ENCODE data around the gene CASK. TPM values are rescaled to one million over a fixed set of nuclear protein-coding genes. Genes with fewer than 3 reads are reported as not detected.

CASK gene
- total and polyA plus RNA-seq, 12 donors = 4.7 to 53.0 (median 41.3) TPM

DNA sequence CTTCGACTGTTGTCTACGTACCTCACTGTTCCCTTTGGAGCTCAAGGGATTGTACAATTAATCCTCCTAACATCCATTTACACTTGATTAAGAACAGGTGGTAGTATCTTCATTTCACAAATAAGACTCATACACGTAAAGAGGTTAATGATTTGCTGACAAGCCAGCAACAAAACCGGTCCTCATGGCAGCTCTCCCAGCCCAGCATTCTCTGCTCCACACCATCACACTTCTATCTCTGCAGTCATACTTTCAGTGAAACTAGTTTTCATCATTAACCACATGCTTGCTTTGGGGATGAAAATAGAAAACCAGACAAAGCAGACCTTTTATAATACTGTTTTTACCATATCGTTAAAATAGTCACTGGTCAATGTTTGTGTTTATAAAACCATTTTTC lies 28.7 kb upstream of the CASK start:
- intact Hi-C loops (cut with DNase I) = no loop called here
- DNase-seq = no peak
- Histone ChIP-seq H3K9me3 (replicated peaks in 1 of 3) (no peaks in the 10 kb centered on the region), H3K36me3 (replicated peaks in 1 of 2) (no peaks in the 10 kb centered on the region), H3K4me1 (replicated peaks in 1 of 2) (no peaks in the 10 kb centered on the region), H3K4me3 (no peak overlapping the region), H3K27ac (no peak overlapping the region), H3K27me3 (peaks cover 5% of the 10 kb centered on the region)
- WGBS, 4 donors = 71 to 86% (median 72%) methylated on average over 5 of the region's 5 CpGs
- TF ChIP-seq, protein P1, sequence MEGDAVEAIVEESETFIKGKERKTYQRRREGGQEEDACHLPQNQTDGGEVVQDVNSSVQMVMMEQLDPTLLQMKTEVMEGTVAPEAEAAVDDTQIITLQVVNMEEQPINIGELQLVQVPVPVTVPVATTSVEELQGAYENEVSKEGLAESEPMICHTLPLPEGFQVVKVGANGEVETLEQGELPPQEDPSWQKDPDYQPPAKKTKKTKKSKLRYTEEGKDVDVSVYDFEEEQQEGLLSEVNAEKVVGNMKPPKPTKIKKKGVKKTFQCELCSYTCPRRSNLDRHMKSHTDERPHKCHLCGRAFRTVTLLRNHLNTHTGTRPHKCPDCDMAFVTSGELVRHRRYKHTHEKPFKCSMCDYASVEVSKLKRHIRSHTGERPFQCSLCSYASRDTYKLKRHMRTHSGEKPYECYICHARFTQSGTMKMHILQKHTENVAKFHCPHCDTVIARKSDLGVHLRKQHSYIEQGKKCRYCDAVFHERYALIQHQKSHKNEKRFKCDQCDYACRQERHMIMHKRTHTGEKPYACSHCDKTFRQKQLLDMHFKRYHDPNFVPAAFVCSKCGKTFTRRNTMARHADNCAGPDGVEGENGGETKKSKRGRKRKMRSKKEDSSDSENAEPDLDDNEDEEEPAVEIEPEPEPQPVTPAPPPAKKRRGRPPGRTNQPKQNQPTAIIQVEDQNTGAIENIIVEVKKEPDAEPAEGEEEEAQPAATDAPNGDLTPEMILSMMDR (IDR thresholded peaks at IDR 0.05) = no peak
- TF ChIP-seq POLR2A (IDR thresholded peaks at IDR 0.05) = no peak

DNA sequence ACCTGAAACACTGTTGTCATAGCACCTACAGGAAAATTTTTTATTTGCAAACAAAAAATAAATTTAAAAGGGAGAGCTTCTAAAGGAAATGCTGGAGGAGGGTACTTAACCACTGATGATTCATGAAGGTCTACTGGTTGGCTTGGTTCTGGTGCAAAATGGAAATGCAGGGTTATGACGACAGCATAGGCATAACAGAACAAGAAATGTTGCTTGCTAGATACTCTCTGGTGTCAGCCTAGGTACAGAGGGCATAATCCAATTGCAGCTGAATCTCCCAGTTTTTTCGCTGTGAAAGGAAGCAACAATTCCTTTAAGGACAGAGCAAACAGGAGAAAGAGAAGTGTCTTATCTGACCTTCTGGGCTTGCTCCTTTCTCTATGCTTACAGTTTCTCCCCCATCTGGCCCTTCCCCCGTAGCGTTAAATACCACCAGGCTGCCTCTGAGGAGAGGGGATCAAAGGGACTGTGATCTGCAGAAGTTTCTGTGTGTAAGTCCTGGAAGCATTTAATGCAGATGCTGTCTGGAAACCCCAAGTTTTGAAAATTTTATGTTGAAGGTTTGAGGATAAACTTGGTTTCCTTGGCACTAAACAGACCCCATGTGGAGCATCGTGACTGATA lies 23.7 kb upstream of the CASK start:
- intact Hi-C loops (cut with DNase I) = no loop called here
- no peaks in the 10 kb centered on the region for H3K4me1 ChIP-seq (replicated peaks in 1 of 2)
- H3K9me3 ChIP-seq (replicated peaks in 1 of 3) = no peaks in the 10 kb centered on the region
- no peak for DNase-seq
- no peak for TF ChIP-seq POLR2A (IDR thresholded peaks at IDR 0.05)
- TF ChIP-seq, protein P1 (IDR thresholded peaks at IDR 0.05) = no peak
- no peak overlapping the region for H3K27ac ChIP-seq
- H3K27me3 ChIP-seq = peaks cover 8% of the 10 kb centered on the region
- no peak overlapping the region for H3K4me3 ChIP-seq
- H3K36me3 ChIP-seq (replicated peaks in 1 of 2) = no peaks in the 10 kb centered on the region
- WGBS, 4 donors = 54 to 75% (median 63%) methylated on average over 5 of the region's 5 CpGs

DNA sequence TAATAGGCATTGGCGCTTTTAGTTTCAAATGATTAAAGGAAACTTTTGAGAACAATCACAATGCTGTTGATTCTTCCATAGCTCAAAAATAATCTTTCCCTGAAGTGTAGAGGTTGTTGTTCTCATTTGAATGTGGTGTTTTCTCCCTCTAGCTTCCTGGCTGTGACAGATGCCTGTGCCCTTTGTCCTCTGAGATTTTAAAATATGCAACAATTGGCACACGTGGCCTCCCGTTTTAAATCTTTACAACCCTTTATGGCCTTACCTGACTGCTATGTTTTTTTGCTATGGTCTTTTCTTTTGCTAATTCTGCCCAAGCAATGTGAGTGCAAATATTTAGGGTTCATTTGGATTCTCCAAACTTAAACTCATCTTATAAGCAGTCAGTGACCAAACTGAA lies 22.9 kb upstream of the CASK start:
- 30 to 63% (median 47%) methylated on average over 3 of the region's 3 CpGs for WGBS, 4 donors
- no peak for DNase-seq
- intact Hi-C loops (cut with DNase I) = no loop called here
- H3K27ac ChIP-seq = no peak overlapping the region
- H3K4me3 ChIP-seq = no peak overlapping the region
- TF ChIP-seq, protein P1 (IDR thresholded peaks at IDR 0.05) = no peak
- TF ChIP-seq POLR2A (IDR thresholded peaks at IDR 0.05) = no peak
- H3K4me1 ChIP-seq (replicated peaks in 1 of 2) = no peaks in the 10 kb centered on the region
- no peaks in the 10 kb centered on the region for H3K36me3 ChIP-seq (replicated peaks in 1 of 2)
- H3K27me3 ChIP-seq = peaks cover 8% of the 10 kb centered on the region
- H3K9me3 ChIP-seq (replicated peaks in 1 of 3) = no peaks in the 10 kb centered on the region

DNA sequence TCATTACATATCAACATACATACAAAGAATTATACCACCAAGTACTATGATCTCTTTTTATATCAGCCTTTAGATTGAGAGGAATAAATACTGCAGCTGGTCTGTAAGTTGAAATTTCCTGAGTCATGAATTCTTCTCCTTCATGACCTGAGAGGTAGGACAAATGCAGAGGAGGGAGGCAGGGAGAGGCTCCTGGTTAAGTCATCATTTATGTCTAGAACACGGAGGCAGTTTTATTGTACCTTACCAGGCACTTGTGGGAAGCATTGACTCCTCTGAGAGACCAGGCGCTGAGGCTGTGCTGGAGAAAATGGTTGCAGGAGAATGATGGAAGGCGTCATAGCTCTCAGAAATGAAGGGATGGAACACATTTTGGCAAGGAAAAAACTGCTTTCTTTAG lies 12.5 kb upstream of the CASK start:
- DNase-seq = no peak
- Histone ChIP-seq H3K36me3 (replicated peaks in 1 of 2) (no peaks in the 10 kb centered on the region), H3K9me3 (replicated peaks in 1 of 3) (no peaks in the 10 kb centered on the region), H3K4me1 (replicated peaks in 1 of 2) (no peaks in the 10 kb centered on the region), H3K4me3 (no peak overlapping the region), H3K27ac (no peak overlapping the region), H3K27me3 (peaks cover 6% of the 10 kb centered on the region)
- TF ChIP-seq, protein P1 (IDR thresholded peaks at IDR 0.05) = no peak
- TF ChIP-seq POLR2A (IDR thresholded peaks at IDR 0.05) = no peak
- intact Hi-C loops (cut with DNase I) = no loop called here
- WGBS, 4 donors = 65 to 81% (median 74%) methylated on average over 3 of the region's 3 CpGs

All from adrenal gland (tissue), 12 donors.